ENCODE data around the gene ZNF580. TPM values are rescaled to one million over a fixed set of nuclear protein-coding genes. Genes with fewer than 3 reads are reported as not detected.

The ZNF580 gene
- total and polyA plus RNA-seq, 7 donors: 10.4 to 45.5 (median 24.0) TPM

DNA sequence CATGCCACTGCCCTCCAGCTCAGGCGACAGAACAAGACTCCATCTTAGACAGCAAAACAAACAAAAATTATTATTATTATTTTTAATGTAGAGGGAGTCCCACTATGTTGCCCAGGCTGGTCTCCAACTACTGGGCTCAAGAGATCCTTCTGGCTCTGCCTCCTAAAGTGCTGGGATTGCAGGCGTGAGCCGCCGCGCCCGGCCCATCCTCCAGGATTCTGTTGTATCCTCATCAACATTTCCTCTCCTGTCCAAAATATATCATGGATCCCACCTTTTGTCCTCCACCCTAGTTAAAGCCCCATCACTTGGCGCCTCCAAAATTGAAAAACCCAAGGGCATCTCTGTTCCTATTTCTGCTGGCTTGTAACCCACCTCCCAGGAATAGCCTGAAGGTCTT is 17.7 kb upstream of the ZNF580 start:
- Histone ChIP-seq H3K27me3 (no peaks in the 10 kb centered on the region), H3K9me3 (no peaks in the 10 kb centered on the region), H3K4me3 (no peak overlapping the region), H3K36me3 (peaks cover 0 to 16% (median 6%) of the 10 kb centered on the region in 4 donors), H3K4me1 (peaks cover 0 to 14% (median 13%) of the 10 kb centered on the region in 4 donors), H3K27ac (peak overlapping the region; percentile 91 to 97 (median 94))
- intact Hi-C loops (cut with DNase I): no loop called here
- TF ChIP-seq, protein P1, sequence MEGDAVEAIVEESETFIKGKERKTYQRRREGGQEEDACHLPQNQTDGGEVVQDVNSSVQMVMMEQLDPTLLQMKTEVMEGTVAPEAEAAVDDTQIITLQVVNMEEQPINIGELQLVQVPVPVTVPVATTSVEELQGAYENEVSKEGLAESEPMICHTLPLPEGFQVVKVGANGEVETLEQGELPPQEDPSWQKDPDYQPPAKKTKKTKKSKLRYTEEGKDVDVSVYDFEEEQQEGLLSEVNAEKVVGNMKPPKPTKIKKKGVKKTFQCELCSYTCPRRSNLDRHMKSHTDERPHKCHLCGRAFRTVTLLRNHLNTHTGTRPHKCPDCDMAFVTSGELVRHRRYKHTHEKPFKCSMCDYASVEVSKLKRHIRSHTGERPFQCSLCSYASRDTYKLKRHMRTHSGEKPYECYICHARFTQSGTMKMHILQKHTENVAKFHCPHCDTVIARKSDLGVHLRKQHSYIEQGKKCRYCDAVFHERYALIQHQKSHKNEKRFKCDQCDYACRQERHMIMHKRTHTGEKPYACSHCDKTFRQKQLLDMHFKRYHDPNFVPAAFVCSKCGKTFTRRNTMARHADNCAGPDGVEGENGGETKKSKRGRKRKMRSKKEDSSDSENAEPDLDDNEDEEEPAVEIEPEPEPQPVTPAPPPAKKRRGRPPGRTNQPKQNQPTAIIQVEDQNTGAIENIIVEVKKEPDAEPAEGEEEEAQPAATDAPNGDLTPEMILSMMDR (IDR thresholded peaks at IDR 0.05): no peak
- TF ChIP-seq POLR2AphosphoS5 (IDR thresholded peaks at IDR 0.05) (no peak), EP300 (IDR thresholded peaks at IDR 0.05) (no peak), POLR2A (IDR thresholded peaks at IDR 0.05) (no peak)
- no peak for DNase-seq
- 95 to 97% methylated on average over 7 of the region's 7 CpGs for WGBS, 2 donors

DNA sequence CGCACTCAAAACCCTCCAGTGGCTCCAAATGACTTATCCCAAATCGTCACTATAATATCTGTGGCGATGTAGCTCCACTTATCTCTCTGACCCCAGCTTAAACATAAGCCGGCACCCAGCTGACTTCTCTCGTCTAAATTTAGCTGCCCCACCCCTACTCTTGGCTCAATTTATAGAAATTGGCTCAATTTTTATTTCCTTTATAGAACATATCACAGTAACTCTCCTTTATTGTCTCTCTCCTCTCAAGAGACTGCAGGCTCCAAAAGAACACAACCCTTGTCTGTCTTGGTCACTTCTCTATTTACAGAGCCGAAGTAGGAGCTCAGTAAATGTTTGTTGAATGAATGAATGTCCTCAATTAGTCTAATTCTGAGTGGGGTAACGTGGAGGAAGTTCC is 17.2 kb upstream of the ZNF580 start:
- no peaks in the 10 kb centered on the region for H3K9me3 ChIP-seq
- peaks cover 0 to 16% (median 6%) of the 10 kb centered on the region in 4 donors for H3K36me3 ChIP-seq
- 56 to 71% methylated on average over 7 of the region's 7 CpGs for WGBS, 2 donors
- peaks cover 0 to 14% (median 13%) of the 10 kb centered on the region in 4 donors for H3K4me1 ChIP-seq
- intact Hi-C loops (cut with DNase I): no loop called here
- no peak for DNase-seq
- H3K27me3 ChIP-seq: no peaks in the 10 kb centered on the region
- TF ChIP-seq, protein P1 (IDR thresholded peaks at IDR 0.05): no peak
- TF ChIP-seq POLR2A (IDR thresholded peaks at IDR 0.05) (no peak), POLR2AphosphoS5 (IDR thresholded peaks at IDR 0.05) (no peak), EP300 (IDR thresholded peaks at IDR 0.05) (no peak)
- H3K4me3 ChIP-seq: peak overlapping the region in 1 of 4 donors; percentile 64
- H3K27ac ChIP-seq: peak overlapping the region; percentile 91 to 97 (median 94)

DNA sequence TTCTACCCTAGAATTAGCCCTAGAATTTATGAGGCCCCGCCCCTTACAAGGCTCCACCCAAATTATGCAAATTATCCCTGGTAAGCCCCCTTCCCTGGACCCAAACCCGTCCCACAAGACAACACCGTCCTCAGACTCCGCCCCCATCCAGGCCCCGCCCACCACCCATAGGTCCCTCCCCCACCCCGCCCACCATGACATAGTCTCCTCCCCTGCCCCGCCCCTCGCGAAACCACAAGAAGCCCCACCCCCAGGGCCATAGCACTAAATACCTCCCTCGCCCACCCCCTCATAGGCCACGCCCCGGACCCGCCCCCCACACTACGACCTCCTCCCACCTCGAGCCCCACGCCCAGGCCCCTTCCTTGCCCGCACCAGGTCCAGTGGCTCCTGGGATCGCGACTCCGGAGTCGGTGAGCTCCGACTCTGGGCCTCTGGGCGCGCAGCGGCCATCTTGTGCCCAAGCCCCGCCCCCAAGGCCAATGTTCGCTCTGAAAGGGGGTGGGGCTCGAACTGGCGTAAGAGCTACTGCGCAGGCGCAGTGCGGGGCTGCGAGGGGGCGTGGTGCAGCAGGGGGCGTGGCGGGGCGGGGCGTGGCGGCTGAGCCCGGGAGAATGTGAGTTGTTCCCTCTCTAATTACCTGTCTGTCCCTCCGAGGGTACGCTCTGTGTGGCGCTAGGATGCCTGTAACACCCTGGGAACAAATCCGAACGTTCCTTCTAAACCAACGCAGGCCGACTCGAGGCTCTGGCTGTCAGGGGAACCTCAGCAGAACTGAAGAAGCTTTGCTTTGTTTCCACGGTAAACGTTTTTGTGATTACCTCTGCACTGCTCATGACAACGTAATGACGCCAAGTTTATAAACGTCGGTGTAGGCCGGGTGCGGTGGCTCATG is 16.4 kb upstream of the ZNF580 start, which contains the start of gene ZNF784:
Gene ZNF784 (minus strand): TSS at position 458 of the 895 bp plus-strand sequence. CDS start 5 bp downstream, at position 453.
- TF ChIP-seq POLR2A (IDR thresholded peaks at IDR 0.05): peak in 1 of 2 donors; percentile 12
- TF ChIP-seq POLR2AphosphoS5 (IDR thresholded peaks at IDR 0.05): peak; percentile 46 to 77 (median 62)
- no peak for TF ChIP-seq EP300 (IDR thresholded peaks at IDR 0.05)
- TF ChIP-seq, protein P1 (IDR thresholded peaks at IDR 0.05): no peak
- Histone ChIP-seq H3K4me3 (peak within 1 kb of the TSS; percentile 63 to 68 (median 64)), H3K27ac (peak within 1 kb of the TSS; percentile 91 to 97 (median 94)), H3K36me3 (peaks cover 0 to 16% (median 6%) of the 10 kb centered on the region in 4 donors), H3K27me3 (no peaks in the 10 kb centered on the region), H3K4me1 (peaks cover 0 to 14% (median 13%) of the 10 kb centered on the region in 4 donors), H3K9me3 (no peaks in the 10 kb centered on the region)
- 0 to 1% methylated on average over 56 of the region's 56 CpGs for WGBS, 2 donors
- intact Hi-C loops (cut with DNase I): no loop called here
- peak; percentile 97 for DNase-seq

DNA sequence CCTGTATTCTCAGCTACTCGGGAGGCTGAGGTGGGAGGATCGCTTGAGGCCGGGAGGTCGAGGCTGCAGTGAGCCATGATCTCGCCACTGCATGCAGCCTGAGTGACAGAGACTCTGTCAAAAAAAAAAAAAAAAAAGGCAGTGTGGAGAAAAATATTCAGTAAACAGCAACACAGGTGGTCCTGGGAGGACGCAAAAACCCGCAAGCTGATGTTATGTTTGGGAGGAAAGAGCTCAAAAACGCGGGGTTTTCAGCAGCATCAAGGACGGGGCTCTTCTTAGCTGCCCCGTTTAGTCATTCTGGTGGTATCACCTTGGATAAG is 15.8 kb upstream of the ZNF580 start:
- H3K4me1 ChIP-seq: peaks cover 0 to 14% (median 13%) of the 10 kb centered on the region in 4 donors
- TF ChIP-seq, protein P1 (IDR thresholded peaks at IDR 0.05): no peak
- TF ChIP-seq EP300 (IDR thresholded peaks at IDR 0.05) (no peak), POLR2AphosphoS5 (IDR thresholded peaks at IDR 0.05) (no peak), POLR2A (IDR thresholded peaks at IDR 0.05) (no peak)
- H3K27ac ChIP-seq: peak overlapping the region; percentile 91 to 97 (median 94)
- H3K27me3 ChIP-seq: no peaks in the 10 kb centered on the region
- DNase-seq: no peak
- 34 to 45% methylated on average over 11 of the region's 11 CpGs for WGBS, 2 donors
- H3K36me3 ChIP-seq: peaks cover 0 to 16% (median 6%) of the 10 kb centered on the region in 4 donors
- H3K4me3 ChIP-seq: peak overlapping the region; percentile 63 to 68 (median 64)
- intact Hi-C loops (cut with DNase I): no loop called here
- H3K9me3 ChIP-seq: no peaks in the 10 kb centered on the region

Data from sigmoid colon (tissue), 7 donors.